Heart left ventricle (tissue), 16 donors: Measurements from ENCODE around the gene MPP7. TPM values are rescaled to one million over a fixed set of nuclear protein-coding genes. Genes with fewer than 3 reads are reported as not detected.

Experiments used
- ATAC-seq, 4 donors: fragments of 200-7000 bp; cut with Tn5 transposase; one replicate each; pipeline ENCODE4 v1.9.1; 2020 to 2022; ENCODE audit warnings: moderate library complexity in 4 of 4, mild to moderate bottlenecking in 3 of 4, moderate number of reproducible peaks in 1 of 4
- DNase-seq, 5 donors: peaks; one replicate each; pipeline ENCODE4 v3.0.0-alpha.2; 2020
- H3K27ac ChIP-seq, 12 donors: fragments of 200-600 bp; sonication (generic) in 4 of 12; one replicate each; pipeline versions ENCODE4 v1.5.0 to v1.8.0; 2016 to 2022; ENCODE audit warnings: mild to moderate bottlenecking in 2 of 12
- H3K27me3 ChIP-seq, 9 donors: fragments of 200-600 bp; sonication (generic) in 2 of 9; one replicate each; pipeline versions ENCODE4 v1.5.1 to v1.8.0; 2016 to 2022; ENCODE audit warnings: mild to moderate bottlenecking in 3 of 9
- H3K36me3 ChIP-seq, 9 donors: fragments of 200-600 bp; sonication (generic) in 2 of 9; one replicate each; pipeline versions ENCODE4 v1.5.0 to v1.8.0; 2018 to 2022; ENCODE audit warnings: mild to moderate bottlenecking in 2 of 9
- H3K4me1 ChIP-seq, 12 donors: fragments of 200-600 bp; sonication (generic) in 4 of 12; one replicate each; pipeline versions ENCODE4 v1.5.0 to v1.8.0; 2016 to 2022; ENCODE audit warnings: mild to moderate bottlenecking in 3 of 12
- H3K4me3 ChIP-seq, 12 donors: fragments of 200-600 bp; sonication (generic) in 4 of 12; one replicate each; pipeline versions ENCODE4 v1.5.0 to v1.8.0; 2017 to 2022; ENCODE audit warnings: mild to moderate bottlenecking in 9 of 12, moderate library complexity in 4 of 12
- H3K9me3 ChIP-seq, 12 donors: fragments of 200-600 bp; sonication (generic) in 4 of 12; one replicate each; pipeline versions ENCODE4 v1.5.0 to v1.8.0; 2016 to 2022; ENCODE audit warnings: mild to moderate bottlenecking in 1 of 12
- POLR2A ChIP-seq, 2 donors: fragments of 450-650 bp; IDR thresholded peaks; one replicate each; pipeline ENCODE4 v1.6.1; 2017; ENCODE audit warnings: antibody characterized with exemption in 2 of 2, mild to moderate bottlenecking in 2 of 2, moderate library complexity in 2 of 2
- WGBS, 4 donors: extraction: QIAGEN DNeasy Blood & Tissue Kit in 2 of 4; methylation state at CpG; one replicate each; pipeline versions ENCODE4 v1.1.5 to v1.1.7; 2013 to 2018; 5-methylcytosine and 5-hydroxymethylcytosine counted together
- intact Hi-C, 10 donors: fragments of 100-400 bp; cut with DNase I; formaldehyde crosslinking; loops; one replicate each; pipeline versions ENCODE4 v1.11.1 to v1.14.2; 2022
- polyA plus RNA-seq, 2 donors: library from polyadenylated mRNA; stranded (reverse); fragments of 200-250 nt; gene quantifications; one replicate each; pipeline ENCODE4 v1.2.3, GENCODE V29; 2013
- total RNA-seq, 9 donors: library from RNA; depleted of rRNA in 2 of 9; stranded (reverse); fragments of >200 nt in 2 of 9; fragmentation: NEBNext Ultra II Directional in 3 of 9; extraction: Animal tissue kit (Norgen Biotek cat#: 25700) in 3 of 9; gene quantifications; one replicate each; pipeline versions ENCODE4 v1.1.0 to v1.2.4, GENCODE V29; 2016 to 2023
- TF ChIP-seq, protein P1 (sequence below), 12 donors: fragments of 200-600 bp; sonication (generic) in 4 of 12; IDR thresholded peaks; one replicate each; pipeline versions ENCODE4 v1.5.0 to v1.8.0; 2018 to 2022; ENCODE audit warnings: antibody characterized with exemption in 12 of 12, mild to moderate bottlenecking in 5 of 12
- donor health status: ischemic (EF 13 %, LVEDD 7.1; RV severe dilation, severe dysfunction).
- donor health status: healthy with polysubstance abuse.
- donor health status: DM: no; HTN: yes; CAD: no.
- donor health status: DM: no; HTN: no; CAD: no.
- donor health status: ischemic (EF 25% LVEDD 6.9; RV normal size, moderate dysfunction).
- donor health status: ischemic (EF 25% LVEDD 5.7; RV mildly dilated, moderate dysfunction).
- donor health status: healthy.
- donor health status: DM: yes; HTN: yes; CAD: no.
- donor health status: ischemic (EF 35%, LVEDD 5.7; RV mildly dilated, moderate dysfunction).
- donor health status: nonischemic (EF 11% LVEDD 7.7; RV severe dilation, severe dysfunction).
- donor health status: DM: yes; HTN: yes; CAD: no.
- donor health status: PGD.
- donor health status: ischemic (EF 29% LVEDD 5.4; RV normal size, mild dysfunction).
- donor health status: nonischemic (EF 23%, LVEDD 6.1; RV moderate dilation, normal function).

MPP7 gene
- total and polyA plus RNA-seq, 11 donors: 3.1 to 18.6 (median 13.0) TPM

DNA sequence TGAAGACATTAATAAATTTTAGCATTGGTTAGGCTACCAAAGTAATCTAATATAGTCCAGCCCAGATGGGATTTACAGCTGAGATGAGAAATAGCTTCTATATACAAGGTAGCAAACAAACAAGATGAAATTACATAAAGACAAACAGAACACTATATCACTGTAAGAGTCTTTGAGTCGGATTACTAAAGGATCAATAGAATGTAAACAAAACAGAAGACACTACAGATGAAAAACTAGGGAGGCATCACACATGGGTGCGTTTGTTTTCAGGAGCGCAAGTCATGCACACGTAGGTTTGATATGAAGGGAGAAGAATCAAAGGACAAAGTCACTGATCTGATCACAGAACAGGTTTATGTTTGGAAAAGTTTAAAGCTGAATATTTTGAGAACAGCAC is 26.5 kb downstream of the MPP7 start:
- ATAC-seq (no peak), DNase-seq (no peak)
- Histone ChIP-seq H3K4me3 (no peak overlapping the region), H3K27me3 (no peaks in the 10 kb centered on the region), H3K4me1 (peaks cover 0 to 25% (median 0%) of the 10 kb centered on the region in 12 donors), H3K9me3 (no peaks in the 10 kb centered on the region), H3K27ac (no peak overlapping the region), H3K36me3 (no peaks in the 10 kb centered on the region)
- 89 to 94% (median 90%) methylated on average over 4 of the region's 4 CpGs for WGBS, 4 donors
- TF ChIP-seq, protein P1, sequence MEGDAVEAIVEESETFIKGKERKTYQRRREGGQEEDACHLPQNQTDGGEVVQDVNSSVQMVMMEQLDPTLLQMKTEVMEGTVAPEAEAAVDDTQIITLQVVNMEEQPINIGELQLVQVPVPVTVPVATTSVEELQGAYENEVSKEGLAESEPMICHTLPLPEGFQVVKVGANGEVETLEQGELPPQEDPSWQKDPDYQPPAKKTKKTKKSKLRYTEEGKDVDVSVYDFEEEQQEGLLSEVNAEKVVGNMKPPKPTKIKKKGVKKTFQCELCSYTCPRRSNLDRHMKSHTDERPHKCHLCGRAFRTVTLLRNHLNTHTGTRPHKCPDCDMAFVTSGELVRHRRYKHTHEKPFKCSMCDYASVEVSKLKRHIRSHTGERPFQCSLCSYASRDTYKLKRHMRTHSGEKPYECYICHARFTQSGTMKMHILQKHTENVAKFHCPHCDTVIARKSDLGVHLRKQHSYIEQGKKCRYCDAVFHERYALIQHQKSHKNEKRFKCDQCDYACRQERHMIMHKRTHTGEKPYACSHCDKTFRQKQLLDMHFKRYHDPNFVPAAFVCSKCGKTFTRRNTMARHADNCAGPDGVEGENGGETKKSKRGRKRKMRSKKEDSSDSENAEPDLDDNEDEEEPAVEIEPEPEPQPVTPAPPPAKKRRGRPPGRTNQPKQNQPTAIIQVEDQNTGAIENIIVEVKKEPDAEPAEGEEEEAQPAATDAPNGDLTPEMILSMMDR (IDR thresholded peaks at IDR 0.05): no peak
- no peak for TF ChIP-seq POLR2A (IDR thresholded peaks at IDR 0.05)
- intact Hi-C loops: no loop called here

DNA sequence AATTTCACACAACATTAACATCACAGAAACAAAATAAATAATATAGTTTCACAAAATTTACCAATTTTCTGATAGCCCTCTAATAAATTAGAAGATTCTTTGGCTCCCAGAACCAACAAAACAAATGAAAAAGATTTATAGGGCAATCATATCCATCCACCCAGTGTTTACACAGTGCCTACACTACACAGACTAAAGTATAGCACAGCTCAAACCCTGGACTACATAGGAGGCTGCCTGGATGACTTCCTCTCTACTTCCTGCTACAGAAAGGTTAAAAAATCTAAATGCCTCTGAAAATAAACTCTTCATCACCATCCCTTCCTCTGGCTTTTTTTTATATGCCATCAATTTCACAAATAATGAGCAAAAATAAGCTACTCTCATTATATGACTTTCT is 28.4 kb downstream of the MPP7 start:
- intact Hi-C loops: no loop called here
- no peak overlapping the region for H3K27ac ChIP-seq
- H3K4me3 ChIP-seq: no peak overlapping the region
- DNase-seq: no peak
- TF ChIP-seq, protein P1 (IDR thresholded peaks at IDR 0.05): no peak
- no peak for TF ChIP-seq POLR2A (IDR thresholded peaks at IDR 0.05)
- no peaks in the 10 kb centered on the region for H3K9me3 ChIP-seq
- peaks cover 0 to 17% (median 0%) of the 10 kb centered on the region in 12 donors for H3K4me1 ChIP-seq
- no peaks in the 10 kb centered on the region for H3K27me3 ChIP-seq
- ATAC-seq: no peak
- H3K36me3 ChIP-seq: no peaks in the 10 kb centered on the region

DNA sequence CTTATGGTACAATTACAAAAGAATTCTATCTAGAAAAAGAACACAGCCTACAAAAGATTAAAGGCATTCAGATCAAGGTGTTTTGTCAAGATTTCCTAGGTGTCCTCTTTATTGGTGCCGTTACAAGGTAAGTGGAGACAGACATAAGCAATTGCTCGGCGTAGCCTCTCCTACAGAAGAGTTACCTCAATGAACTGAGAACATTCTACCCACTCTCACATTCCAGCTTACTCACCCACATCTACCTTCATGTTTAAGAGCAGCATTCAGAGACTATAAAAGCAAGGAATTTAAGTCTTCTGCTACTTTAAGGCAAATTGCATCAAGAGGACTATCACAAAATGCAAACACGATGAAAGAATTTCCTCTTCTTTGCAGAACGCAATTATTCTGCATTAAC is 29.5 kb downstream of the MPP7 start:
- no peaks in the 10 kb centered on the region for H3K9me3 ChIP-seq
- intact Hi-C loops: no loop called here
- peaks cover 0 to 10% (median 0%) of the 10 kb centered on the region in 12 donors for H3K4me1 ChIP-seq
- TF ChIP-seq, protein P1 (IDR thresholded peaks at IDR 0.05): no peak
- TF ChIP-seq POLR2A (IDR thresholded peaks at IDR 0.05): no peak
- H3K27me3 ChIP-seq: no peaks in the 10 kb centered on the region
- H3K27ac ChIP-seq: no peak overlapping the region
- ATAC-seq (no peak), DNase-seq (no peak)
- no peak overlapping the region for H3K4me3 ChIP-seq
- H3K36me3 ChIP-seq: no peaks in the 10 kb centered on the region
- 84 to 92% (median 88%) methylated on average over 5 of the region's 5 CpGs for WGBS, 4 donors

DNA sequence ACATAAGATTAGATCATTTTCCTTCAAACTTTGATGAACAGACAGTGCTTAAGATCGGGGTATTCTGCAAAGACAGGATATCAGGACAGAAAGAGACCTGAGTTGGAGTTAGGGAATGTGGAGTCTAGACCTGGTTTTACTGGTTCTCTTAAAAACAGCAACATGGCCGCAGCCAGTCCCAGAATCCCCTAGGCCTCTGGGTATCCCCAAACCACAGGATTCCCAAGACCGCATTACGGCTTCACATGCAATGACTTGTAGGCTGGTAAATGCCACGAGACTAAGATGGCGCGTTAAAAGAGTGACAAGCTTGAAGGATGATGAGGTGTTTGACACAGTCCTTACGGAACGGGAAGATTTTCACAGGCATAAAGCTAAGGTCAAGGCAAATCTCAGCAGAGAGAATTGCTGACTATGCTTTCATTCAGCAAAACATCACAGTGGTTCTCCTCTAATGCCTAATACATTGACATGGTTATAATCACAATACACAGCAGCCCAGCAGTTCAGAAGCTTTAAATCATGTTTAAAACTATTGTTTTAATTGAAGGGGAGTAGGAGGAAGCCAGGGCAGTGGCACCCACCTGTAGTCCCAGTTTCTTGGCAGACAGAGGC is 32.9 kb downstream of the MPP7 start:
- TF ChIP-seq POLR2A (IDR thresholded peaks at IDR 0.05): no peak
- TF ChIP-seq, protein P1 (IDR thresholded peaks at IDR 0.05): no peak
- DNase-seq: no peak
- Histone ChIP-seq H3K4me3 (no peak overlapping the region), H3K4me1 (no peaks in the 10 kb centered on the region), H3K9me3 (no peaks in the 10 kb centered on the region), H3K27ac (no peak overlapping the region), H3K27me3 (no peaks in the 10 kb centered on the region), H3K36me3 (no peaks in the 10 kb centered on the region)
- 89 to 93% (median 91%) methylated on average over 9 of the region's 9 CpGs for WGBS, 4 donors
- no peak for ATAC-seq
- intact Hi-C loops: no loop called here
